DOHH2 (cell line): Measurements from ENCODE around the gene MALT1.

Experiments
- EZH2phosphoT487 ChIP-seq: fragments of 200-600 bp; sonication (generic); IDR thresholded peaks from 2 replicates; pipeline ENCODE4 v1.6.1; 2017; ENCODE audit warnings: borderline replicate concordance, mild to moderate bottlenecking, antibody characterized with exemption, low read length, moderate library complexity, mixed read lengths
- TF ChIP-seq, protein P1 (sequence below): fragments of 200-600 bp; sonication (generic); IDR thresholded peaks from one replicate; pipeline ENCODE4 v1.5.1; 2014; ENCODE audit warnings: antibody characterized with exemption, mild to moderate bottlenecking, low read depth, low read length; ENCODE audit not compliant: poor library complexity, severe bottlenecking

GRCh38 chr18:58766164-58766563 is 94.9 kb downstream of the MALT1 start:
- TF ChIP-seq, protein P1, sequence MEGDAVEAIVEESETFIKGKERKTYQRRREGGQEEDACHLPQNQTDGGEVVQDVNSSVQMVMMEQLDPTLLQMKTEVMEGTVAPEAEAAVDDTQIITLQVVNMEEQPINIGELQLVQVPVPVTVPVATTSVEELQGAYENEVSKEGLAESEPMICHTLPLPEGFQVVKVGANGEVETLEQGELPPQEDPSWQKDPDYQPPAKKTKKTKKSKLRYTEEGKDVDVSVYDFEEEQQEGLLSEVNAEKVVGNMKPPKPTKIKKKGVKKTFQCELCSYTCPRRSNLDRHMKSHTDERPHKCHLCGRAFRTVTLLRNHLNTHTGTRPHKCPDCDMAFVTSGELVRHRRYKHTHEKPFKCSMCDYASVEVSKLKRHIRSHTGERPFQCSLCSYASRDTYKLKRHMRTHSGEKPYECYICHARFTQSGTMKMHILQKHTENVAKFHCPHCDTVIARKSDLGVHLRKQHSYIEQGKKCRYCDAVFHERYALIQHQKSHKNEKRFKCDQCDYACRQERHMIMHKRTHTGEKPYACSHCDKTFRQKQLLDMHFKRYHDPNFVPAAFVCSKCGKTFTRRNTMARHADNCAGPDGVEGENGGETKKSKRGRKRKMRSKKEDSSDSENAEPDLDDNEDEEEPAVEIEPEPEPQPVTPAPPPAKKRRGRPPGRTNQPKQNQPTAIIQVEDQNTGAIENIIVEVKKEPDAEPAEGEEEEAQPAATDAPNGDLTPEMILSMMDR = no peak
- no peak for TF ChIP-seq EZH2phosphoT487
